Karpas-422 (cell line): ENCODE measurements around the gene VPS52. TPM values are rescaled to one million over a fixed set of nuclear protein-coding genes. Genes with fewer than 3 reads are reported as not detected.
A peak's percentile ranks its signal among the peaks of the same experiment; 100 is the strongest.

Experiments
- DNase-seq: peaks from one replicate; pipeline ENCODE4 v3.0.0-alpha.2; 2015
- H2AFZ ChIP-seq: fragments of 200-600 bp; sonication (generic); 2 replicates; pipeline ENCODE4 v1.6.1; 2014; ENCODE audit warnings: antibody characterized with exemption, low read length, mixed read lengths
- H3K27ac ChIP-seq: fragments of 200-600 bp; sonication (generic); 2 replicates; pipeline ENCODE4 v1.5.1; 2014; ENCODE audit warnings: mild to moderate bottlenecking, low read length, moderate library complexity
- H3K27me3 ChIP-seq: fragments of 200-600 bp; sonication (generic); 2 replicates; pipeline ENCODE4 v1.6.1; 2014; ENCODE audit warnings: low read length, mixed read lengths
- H3K36me3 ChIP-seq: fragments of 200-600 bp; sonication (generic); 2 replicates; pipeline ENCODE4 v1.6.1; 2014; ENCODE audit warnings: low read length, mixed read lengths; ENCODE audit not compliant: insufficient read depth
- H3K4me1 ChIP-seq: fragments of 200-600 bp; sonication (generic); 2 replicates; pipeline ENCODE4 v1.6.1; 2014; ENCODE audit warnings: mild to moderate bottlenecking, low read length, mixed read lengths
- H3K4me2 ChIP-seq: fragments of 200-600 bp; sonication (generic); 2 replicates; pipeline ENCODE4 v1.6.1; 2014; ENCODE audit warnings: low read length, low read depth, mild to moderate bottlenecking; ENCODE audit not compliant: poor library complexity, severe bottlenecking
- H3K4me3 ChIP-seq: fragments of 200-600 bp; sonication (generic); 2 replicates; pipeline ENCODE4 v1.5.1; 2014; ENCODE audit warnings: mild to moderate bottlenecking, antibody characterized with exemption, low read length, mixed read lengths
- H3K79me2 ChIP-seq: fragments of 200-600 bp; sonication (generic); 2 replicates; pipeline ENCODE4 v1.6.1; 2014; ENCODE audit warnings: mild to moderate bottlenecking, low read length, mixed read lengths
- H3K9ac ChIP-seq: fragments of 200-600 bp; sonication (generic); 2 replicates; pipeline ENCODE4 v1.6.0; 2014; ENCODE audit warnings: low read length
- H3K9me2 ChIP-seq: fragments of 200-600 bp; sonication (generic), shearing (Covaris generic); replicated peaks from 2 replicates; pipeline ENCODE4 v1.6.0; 2014; ENCODE audit warnings: mild to moderate bottlenecking, low read length, moderate library complexity; ENCODE audit not compliant: insufficient read depth
- H3K9me3 ChIP-seq: fragments of 300-700, 200-600 bp; sonication (generic); 2 replicates; pipeline ENCODE4 v1.6.1; 2014; ENCODE audit warnings: low read length, mixed read lengths
- H4K20me1 ChIP-seq: fragments of 200-600 bp; sonication (generic); 2 replicates; pipeline ENCODE4 v1.6.1; 2014; ENCODE audit warnings: mild to moderate bottlenecking, antibody characterized with exemption, low read length, low read depth; ENCODE audit not compliant: insufficient read depth
- total RNA-seq: library from RNA; depleted of rRNA; stranded (reverse); fragments of >200 nt; shearing (Covaris generic); gene quantifications from 2 replicates; pipeline ENCODE4 v1.2.3, GENCODE V29; 2014; ENCODE audit warnings: low replicate concordance

VPS52 gene
- total RNA-seq, 1 experiment from 2014 or later = 76.5 TPM

- H3K4me1 ChIP-seq = peaks cover 55% of the 10 kb centered on the region
- H3K27ac ChIP-seq = no peak overlapping the region
- H3K9me3 ChIP-seq = no peaks in the 10 kb centered on the region
- H4K20me1 ChIP-seq = no peaks in the 10 kb centered on the region
- H2AFZ ChIP-seq = no peak overlapping the region
- peaks cover 26% of the 10 kb centered on the region for H3K79me2 ChIP-seq
- peak overlapping the region; percentile 79; the same call in 1 of the 2 replicates for H3K4me3 ChIP-seq
- H3K9me2 ChIP-seq = no peaks in the 10 kb centered on the region
- H3K36me3 ChIP-seq = peaks cover 25% of the 10 kb centered on the region
- H3K4me2 ChIP-seq = peak overlapping the region; percentile 68
- peak overlapping the region; percentile 87 for H3K9ac ChIP-seq
- no peaks in the 10 kb centered on the region for H3K27me3 ChIP-seq
- peak; percentile 65 for DNase-seq
These were observed 66.3 kb downstream of the VPS52 start for GRCh38 chr6:33205191-33206026.

- H3K4me2 ChIP-seq = peak within 1 kb of the TSS; percentile 68
- H3K4me1 ChIP-seq = peaks cover 55% of the 10 kb centered on the region
- peak within 1 kb of the TSS; percentile 87 for H3K9ac ChIP-seq
- H4K20me1 ChIP-seq = no peaks in the 10 kb centered on the region
- peaks cover 20% of the 10 kb centered on the region for H3K36me3 ChIP-seq
- H2AFZ ChIP-seq = no peak within 1 kb of the TSS
- no peak within 1 kb of the TSS; the same call in 1 of the 2 replicates for H3K27ac ChIP-seq
- peaks cover 33% of the 10 kb centered on the region for H3K79me2 ChIP-seq
- no peaks in the 10 kb centered on the region for H3K27me3 ChIP-seq
- peak within 1 kb of the TSS; percentile 79 for H3K4me3 ChIP-seq
- H3K9me2 ChIP-seq = no peaks in the 10 kb centered on the region
- peak; percentile 93 for DNase-seq
- H3K9me3 ChIP-seq = no peaks in the 10 kb centered on the region
These were observed 67.1 kb downstream of the VPS52 start, which contains the start of gene HSD17B8 for GRCh38 chr6:33204415-33205190. HSD17B8 (plus strand) TSS chr6:33204655; CDS start chr6:33204669, 14 bp downstream.

GRCh38 chr6:33204165-33204414 is 67.6 kb downstream of the VPS52 start:
- H3K79me2 ChIP-seq = peaks cover 33% of the 10 kb centered on the region
- H3K27ac ChIP-seq = no peak overlapping the region
- no peak overlapping the region for H2AFZ ChIP-seq
- H3K27me3 ChIP-seq = no peaks in the 10 kb centered on the region
- no peaks in the 10 kb centered on the region for H3K9me2 ChIP-seq
- peaks cover 54% of the 10 kb centered on the region for H3K4me1 ChIP-seq
- no peaks in the 10 kb centered on the region for H4K20me1 ChIP-seq
- H3K9me3 ChIP-seq = no peaks in the 10 kb centered on the region
- peak overlapping the region; percentile 21; the same call in 1 of the 2 replicates for H3K9ac ChIP-seq
- peak overlapping the region; percentile 8 for H3K4me2 ChIP-seq
- peaks cover 18% of the 10 kb centered on the region for H3K36me3 ChIP-seq
- no peak overlapping the region; the same call in 1 of the 2 replicates for H3K4me3 ChIP-seq
- no peak for DNase-seq

- H3K27me3 ChIP-seq = no peaks in the 10 kb centered on the region
- H2AFZ ChIP-seq = no peak overlapping the region
- no peaks in the 10 kb centered on the region for H3K9me3 ChIP-seq
- no peak for DNase-seq
- no peak overlapping the region for H3K27ac ChIP-seq
- peak overlapping the region; percentile 8 for H3K4me2 ChIP-seq
- no peak overlapping the region; the same call in 1 of the 2 replicates for H3K4me3 ChIP-seq
- peaks cover 38% of the 10 kb centered on the region for H3K79me2 ChIP-seq
- H3K9ac ChIP-seq = peak overlapping the region; percentile 21; the same call in 1 of the 2 replicates
- H3K36me3 ChIP-seq = peaks cover 18% of the 10 kb centered on the region
- no peaks in the 10 kb centered on the region for H3K9me2 ChIP-seq
- peaks cover 54% of the 10 kb centered on the region for H3K4me1 ChIP-seq
- H4K20me1 ChIP-seq = no peaks in the 10 kb centered on the region
These were observed 68.1 kb downstream of the VPS52 start for GRCh38 chr6:33203443-33204164.

- Histone ChIP-seq H3K9me3 (no peaks in the 10 kb centered on the region), H3K4me2 (no peak overlapping the region), H2AFZ (no peak overlapping the region), H3K27ac (no peak overlapping the region), H3K4me1 (peaks cover 59% of the 10 kb centered on the region), H3K36me3 (peaks cover 18% of the 10 kb centered on the region), H4K20me1 (no peaks in the 10 kb centered on the region; the same call in 1 of the 2 replicates), H3K4me3 (no peak overlapping the region), H3K9ac (peak overlapping the region; percentile 14; the same call in 1 of the 2 replicates), H3K79me2 (peaks cover 44% of the 10 kb centered on the region), H3K27me3 (no peaks in the 10 kb centered on the region), H3K9me2 (no peaks in the 10 kb centered on the region)
- DNase-seq = no peak
These were observed 68.9 kb downstream of the VPS52 start for GRCh38 chr6:33202799-33203198.

GRCh38 chr6:33201935-33202334 is 69.7 kb downstream of the VPS52 start:
- DNase-seq = no peak
- H4K20me1 ChIP-seq = no peaks in the 10 kb centered on the region; the same call in 1 of the 2 replicates
- H3K9me3 ChIP-seq = no peaks in the 10 kb centered on the region
- no peaks in the 10 kb centered on the region for H3K9me2 ChIP-seq
- peaks cover 55% of the 10 kb centered on the region for H3K4me1 ChIP-seq
- H2AFZ ChIP-seq = no peak overlapping the region
- H3K4me3 ChIP-seq = peak overlapping the region; percentile 100
- H3K27ac ChIP-seq = peak overlapping the region; percentile 80; the same call in 1 of the 2 replicates
- H3K4me2 ChIP-seq = peak overlapping the region; percentile 97
- H3K36me3 ChIP-seq = peaks cover 22% of the 10 kb centered on the region
- H3K27me3 ChIP-seq = no peaks in the 10 kb centered on the region
- peaks cover 48% of the 10 kb centered on the region for H3K79me2 ChIP-seq
- H3K9ac ChIP-seq = peak overlapping the region; percentile 100

- Histone ChIP-seq H3K9ac (peak overlapping the region; percentile 100), H3K79me2 (peaks cover 49% of the 10 kb centered on the region), H3K9me2 (no peaks in the 10 kb centered on the region), H3K4me1 (peaks cover 54% of the 10 kb centered on the region), H3K27me3 (no peaks in the 10 kb centered on the region), H3K4me2 (peak overlapping the region; percentile 97), H3K4me3 (peak overlapping the region; percentile 100), H4K20me1 (no peaks in the 10 kb centered on the region; the same call in 1 of the 2 replicates), H3K36me3 (peaks cover 30% of the 10 kb centered on the region), H3K9me3 (no peaks in the 10 kb centered on the region), H3K27ac (peak overlapping the region; percentile 80), H2AFZ (peak overlapping the region; percentile 75; the same call in 1 of the 2 replicates)
- DNase-seq = no peak
These were observed 70.5 kb downstream of the VPS52 start for GRCh38 chr6:33201147-33201545.
